Esophagus (tissue), 2 donors: ENCODE data around the gene PRR33. TPM values are rescaled to one million over a fixed set of nuclear protein-coding genes. Genes with fewer than 3 reads are reported as not detected.
"Not testable (repeated sequence)": the region's sequence is repeated elsewhere in the genome, so short reads cannot be mapped to it uniquely, and the experiment has no call there.

Experiments used
- H3K27ac ChIP-seq, 2 donors: one replicate each; pipeline ENCODE4 v1.5.1; 2013; ENCODE audit warnings: low read depth in 2 of 2, mild to moderate bottlenecking in 2 of 2, inconsistent platforms in 1 of 2, low read length in 1 of 2, moderate library complexity in 1 of 2
- H3K27me3 ChIP-seq, 2 donors: one replicate each; pipeline ENCODE4 v1.6.1; 2013; ENCODE audit warnings: low read length in 2 of 2, control low read depth in 1 of 2, mild to moderate bottlenecking in 1 of 2; ENCODE audit not compliant: insufficient read depth in 2 of 2, control insufficient read depth in 1 of 2
- H3K36me3 ChIP-seq, 2 donors: one replicate each; pipeline ENCODE4 v1.6.1; 2013; ENCODE audit warnings: low read length in 1 of 2; ENCODE audit not compliant: control insufficient read depth in 2 of 2, insufficient read depth in 2 of 2
- H3K4me1 ChIP-seq, 2 donors: one replicate each; pipeline ENCODE4 v1.6.1; 2013; ENCODE audit warnings: low read length in 1 of 2; ENCODE audit not compliant: control insufficient read depth in 2 of 2, insufficient read depth in 2 of 2
- H3K4me3 ChIP-seq, 2 donors: one replicate each; pipeline ENCODE4 v1.5.1; 2013; ENCODE audit warnings: low read length in 2 of 2, mild to moderate bottlenecking in 2 of 2, low read depth in 1 of 2, moderate library complexity in 1 of 2
- H3K9me3 ChIP-seq, 2 donors: one replicate each; pipeline ENCODE4 v1.6.1; 2013; ENCODE audit warnings: mild to moderate bottlenecking in 2 of 2, low read depth in 1 of 2, low read length in 1 of 2, moderate library complexity in 1 of 2; ENCODE audit not compliant: control insufficient read depth in 2 of 2, insufficient read depth in 1 of 2
- WGBS, 2 donors: extraction: QIAGEN DNeasy Blood & Tissue Kit; methylation state at CpG; one replicate each; pipeline ENCODE4 v1.1.7; 2013; 5-methylcytosine and 5-hydroxymethylcytosine counted together
- polyA plus RNA-seq, 2 donors: library from polyadenylated mRNA; stranded (reverse); fragments of 200-250 nt; gene quantifications; one replicate each; pipeline ENCODE4 v1.2.3, GENCODE V29; 2013
- donor health status: healthy with polysubstance abuse.
- donor health status: Bipolar disorder and iron deficiency.

PRR33 gene
- polyA plus RNA-seq, 2 donors, result 0.02 to 0.43 TPM

DNA sequence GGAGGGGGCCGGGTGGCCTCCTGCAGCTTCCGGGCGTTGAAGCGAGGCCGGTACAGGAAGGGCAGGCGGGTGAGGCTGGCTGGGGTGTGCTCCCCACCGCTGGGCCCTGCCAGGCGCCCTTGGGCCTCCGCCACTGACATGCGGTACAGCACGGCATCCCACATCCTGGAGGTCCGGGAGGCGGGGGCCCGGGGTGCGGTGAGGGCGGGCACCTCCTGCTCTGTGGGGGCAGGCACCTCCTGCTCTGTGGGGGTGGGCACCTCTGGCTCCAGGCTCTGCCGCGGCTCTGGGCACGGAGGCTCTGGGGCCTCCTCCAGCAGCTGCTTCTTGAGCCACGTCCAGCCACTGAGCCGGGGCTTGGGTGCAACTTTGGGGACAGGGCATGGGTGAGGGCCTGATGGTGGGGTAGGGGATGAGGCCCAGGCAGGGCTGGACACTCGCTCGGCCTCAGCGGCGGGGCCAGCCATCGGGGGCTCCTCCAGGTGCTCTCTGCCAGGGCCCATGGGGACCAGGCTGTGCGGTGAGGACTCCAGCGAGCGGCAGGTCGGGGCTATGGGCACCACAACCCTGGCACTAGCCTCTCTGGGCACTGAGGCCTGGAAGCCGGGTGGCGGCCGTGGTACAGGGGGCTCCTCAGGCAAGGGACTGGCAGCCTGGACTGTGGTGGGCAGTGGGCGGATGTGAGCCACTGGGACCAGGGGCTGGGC is 2.3 kb downstream of the PRR33 start:
- WGBS, 2 donors, result 68 to 70% methylated on average over 34 of the region's 34 CpGs
- Histone ChIP-seq H3K4me3 (no peak overlapping the region), H3K27me3 (no peaks in the 10 kb centered on the region), H3K27ac (peak overlapping the region in 1 of 2 donors; percentile 29), H3K4me1 (peaks cover 2 to 5% of the 10 kb centered on the region in 2 donors), H3K9me3 (no peaks in the 10 kb centered on the region), H3K36me3 (peaks cover 0 to 18% of the 10 kb centered on the region in 2 donors)

DNA sequence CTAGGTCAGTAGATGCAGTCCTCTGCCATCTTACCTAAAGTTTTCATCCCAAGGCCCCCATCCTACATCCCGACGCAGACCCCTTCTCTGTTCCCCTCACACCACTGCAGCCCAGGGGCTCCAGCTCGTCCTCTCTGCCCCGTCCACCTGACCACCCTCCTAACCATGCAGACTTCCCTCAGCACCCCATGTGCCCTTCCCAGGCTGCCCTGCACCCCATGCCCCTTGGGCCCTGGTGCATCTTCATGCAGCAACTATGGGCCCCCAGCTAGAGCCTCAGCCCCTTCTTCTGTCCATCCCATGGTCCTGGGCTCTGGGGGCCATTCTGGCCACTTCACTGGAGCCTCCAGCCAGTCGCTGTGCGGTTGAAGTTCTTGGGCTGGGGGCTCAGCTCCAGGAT is 2.9 kb downstream of the PRR33 start:
- H3K27ac ChIP-seq, result peak overlapping the region in 1 of 2 donors; percentile 29
- H3K27me3 ChIP-seq, result no peaks in the 10 kb centered on the region
- H3K9me3 ChIP-seq, result no peaks in the 10 kb centered on the region
- peaks cover 2 to 5% of the 10 kb centered on the region in 2 donors for H3K4me1 ChIP-seq
- H3K36me3 ChIP-seq, result peaks cover 0 to 23% of the 10 kb centered on the region in 2 donors
- no peak overlapping the region for H3K4me3 ChIP-seq
- 79 to 85% methylated on average over 6 of the region's 6 CpGs for WGBS, 2 donors

DNA sequence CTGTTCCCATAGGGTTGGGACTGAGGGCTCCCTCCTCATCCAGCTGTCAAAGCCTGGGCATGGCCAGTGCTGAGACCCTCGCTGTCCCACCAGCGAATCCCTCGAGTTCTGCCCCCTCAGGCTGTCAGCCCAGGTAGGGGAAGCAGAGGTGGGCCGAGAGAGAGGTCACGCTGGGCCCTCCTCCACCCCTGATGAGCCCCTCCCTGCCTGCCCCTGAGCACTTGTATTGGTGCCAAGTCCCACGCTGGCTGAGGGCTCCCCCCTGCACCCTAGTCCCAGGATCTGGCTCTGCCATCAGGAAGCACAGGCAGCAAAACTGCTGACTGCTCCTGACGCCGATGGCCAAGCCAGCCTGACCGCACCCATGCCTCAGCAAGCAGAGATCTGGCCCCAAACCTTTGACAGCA is 3.3 kb downstream of the PRR33 start:
- Histone ChIP-seq H3K36me3 (peaks cover 0 to 23% of the 10 kb centered on the region in 2 donors), H3K27me3 (no peaks in the 10 kb centered on the region), H3K4me1 (peaks cover 2 to 5% of the 10 kb centered on the region in 2 donors), H3K27ac (peak overlapping the region in 1 of 2 donors; percentile 29), H3K4me3 (no peak overlapping the region), H3K9me3 (no peaks in the 10 kb centered on the region)
- WGBS, 2 donors, result 51 to 54% methylated on average over 8 to 9 of the region's 9 CpGs

DNA sequence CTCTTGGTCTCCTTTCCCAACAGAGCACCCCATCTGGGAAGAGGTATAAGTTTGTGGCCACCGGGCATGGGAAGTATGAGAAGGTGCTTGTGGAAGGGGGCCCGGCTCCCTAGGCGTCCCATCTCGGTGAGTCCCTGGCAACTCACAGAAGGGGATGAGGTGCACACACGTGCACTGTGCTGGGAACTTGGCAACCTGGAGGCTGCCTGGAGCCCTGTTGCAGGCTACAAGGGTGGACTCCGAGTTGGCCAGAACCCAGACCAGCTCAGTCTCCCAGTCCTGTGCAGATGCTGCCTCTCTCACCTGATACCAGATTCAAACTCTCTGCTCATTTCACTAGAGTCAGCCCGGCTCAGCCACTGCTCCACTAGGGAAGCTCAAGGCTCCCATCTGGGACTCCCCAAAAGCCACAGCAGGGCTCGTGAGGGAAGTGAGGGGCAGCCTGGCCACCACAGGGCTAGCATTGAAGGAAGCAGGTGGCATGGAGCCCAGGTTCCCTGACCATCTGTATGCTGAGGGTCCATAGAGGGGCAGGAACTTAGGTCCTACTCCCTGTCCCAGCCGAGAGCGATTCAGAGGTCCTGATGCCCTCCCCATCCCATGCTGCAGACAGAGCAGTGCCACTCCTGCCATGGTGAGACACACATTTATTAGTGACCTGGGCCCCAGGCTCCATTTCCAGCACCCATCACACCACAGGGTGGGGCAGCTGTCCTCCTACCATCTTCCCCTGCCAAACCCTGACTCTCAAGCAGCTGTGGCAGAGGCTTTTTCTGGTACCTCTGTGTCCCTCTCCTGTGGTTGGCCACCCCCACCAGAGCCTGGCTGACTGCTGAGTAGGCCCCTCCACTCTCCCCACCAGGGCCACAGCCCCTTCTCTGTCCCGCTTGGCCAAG is 4.0 kb downstream of the PRR33 start:
- Histone ChIP-seq H3K27me3 (no peaks in the 10 kb centered on the region), H3K4me3 (no peak overlapping the region), H3K36me3 (peaks cover 0 to 26% of the 10 kb centered on the region in 2 donors), H3K9me3 (no peaks in the 10 kb centered on the region), H3K4me1 (peaks cover 2 to 5% of the 10 kb centered on the region in 2 donors), H3K27ac (no peak overlapping the region)
- WGBS, 2 donors, result 82 to 83% methylated on average over 11 of the region's 11 CpGs

DNA sequence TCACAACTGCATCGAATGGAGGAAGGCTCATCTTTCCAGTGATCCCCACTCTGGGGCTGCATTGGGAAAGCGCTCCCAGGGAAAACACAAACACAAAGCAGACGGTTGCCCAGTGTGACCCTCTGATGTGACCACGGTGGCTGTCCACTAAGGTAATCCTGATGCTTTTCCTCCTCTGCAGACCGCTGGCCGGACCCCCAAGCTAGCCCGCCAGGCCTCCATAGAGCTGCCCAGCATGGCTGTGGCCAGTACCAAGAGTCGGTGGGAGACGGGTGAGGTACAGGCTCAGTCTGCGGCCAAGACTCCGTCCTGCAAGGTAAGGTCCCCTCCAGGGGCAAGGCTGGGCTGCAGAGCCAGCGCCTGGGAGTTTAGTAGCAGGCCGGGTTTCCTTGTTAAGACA is 5.1 kb downstream of the PRR33 start:
- H3K27ac ChIP-seq, H3K9me3 ChIP-seq, H3K4me3 ChIP-seq, H3K27me3 ChIP-seq: not testable (repeated sequence)
- peaks cover 0 to 26% of the 10 kb centered on the region in 2 donors for H3K36me3 ChIP-seq
- H3K4me1 ChIP-seq, result peaks cover 5 to 10% of the 10 kb centered on the region in 2 donors
- WGBS, 2 donors, result 88 to 92% methylated on average over 13 of the region's 13 CpGs

DNA sequence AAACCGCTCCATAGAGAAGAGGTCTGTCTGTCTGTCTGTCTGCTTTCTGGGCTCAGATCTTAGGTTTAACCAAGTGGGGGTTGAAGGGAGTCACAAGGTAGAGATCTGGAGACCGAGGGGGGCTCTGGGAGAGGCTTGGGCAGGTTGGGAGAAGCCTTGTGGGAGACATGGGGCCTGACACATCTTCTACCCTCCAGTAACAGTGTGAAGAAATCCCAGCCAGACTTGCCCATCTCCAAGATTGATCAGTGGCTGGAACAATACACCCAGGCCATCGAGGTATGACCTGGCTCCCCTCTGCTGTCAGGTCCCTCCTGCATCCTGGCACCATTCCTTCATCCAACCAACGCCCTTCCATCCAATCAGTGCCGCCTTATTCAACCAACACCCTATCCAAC is 7.4 kb downstream of the PRR33 start:
- Histone ChIP-seq H3K9me3 (no peaks in the 10 kb centered on the region), H3K27me3 (no peaks in the 10 kb centered on the region), H3K4me3 (no peak overlapping the region), H3K36me3 (peaks cover 0 to 29% of the 10 kb centered on the region in 2 donors), H3K4me1 (peaks cover 5 to 11% of the 10 kb centered on the region in 2 donors), H3K27ac (no peak overlapping the region)
- WGBS, 2 donors, result 90 to 92% methylated on average over 5 of the region's 5 CpGs

DNA sequence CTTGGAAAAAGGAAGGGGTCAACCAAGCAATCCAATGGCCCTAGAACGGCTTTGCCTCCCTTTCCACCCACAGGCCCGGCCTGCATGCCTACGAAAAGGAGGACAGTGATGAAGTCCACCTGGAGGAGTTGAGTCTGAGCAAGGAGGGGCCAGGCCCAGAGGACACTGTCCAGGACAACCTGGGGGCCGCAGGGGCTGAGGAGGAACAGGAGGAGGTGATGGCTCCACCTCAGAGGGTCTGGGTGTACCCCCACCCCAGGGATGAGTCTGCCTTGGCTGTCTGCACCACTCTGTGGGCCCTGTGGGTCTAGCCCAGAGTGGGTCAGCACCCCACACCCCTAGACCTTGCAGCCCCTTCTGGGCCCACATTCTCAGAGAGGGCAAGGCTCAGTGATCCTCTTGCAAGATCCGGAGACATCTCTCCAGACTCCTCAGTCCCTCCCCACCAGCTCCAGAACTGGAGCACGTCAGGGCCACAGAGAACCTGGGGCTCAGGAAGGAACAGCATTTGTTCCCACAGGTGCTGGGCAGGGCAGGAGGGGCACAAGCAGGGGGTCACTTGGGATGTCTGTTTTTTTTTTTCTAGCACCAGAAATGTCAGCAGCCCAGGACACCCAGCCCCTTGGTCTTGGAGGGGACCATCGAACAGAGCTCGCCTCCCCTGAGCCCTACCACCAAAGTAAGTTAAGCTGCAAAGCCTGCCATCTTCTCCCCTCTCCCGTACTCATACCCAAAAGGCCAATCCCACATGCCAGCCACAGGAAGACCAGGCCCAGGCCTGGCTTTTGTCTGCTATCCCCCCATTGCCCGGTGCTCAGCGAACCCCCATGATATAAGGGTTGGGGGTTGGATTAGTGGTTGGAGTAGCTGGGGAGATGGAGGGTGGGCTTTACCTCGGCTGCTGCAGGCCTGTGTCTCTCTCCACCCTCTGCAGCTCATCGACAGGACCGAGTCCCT is 8.1 kb downstream of the PRR33 start:
- Histone ChIP-seq H3K27ac (no peak overlapping the region), H3K27me3 (no peaks in the 10 kb centered on the region), H3K4me1 (peaks cover 3 to 9% of the 10 kb centered on the region in 2 donors), H3K36me3 (peaks cover 0 to 29% of the 10 kb centered on the region in 2 donors), H3K9me3 (no peaks in the 10 kb centered on the region), H3K4me3 (no peak overlapping the region)
- 89 to 91% methylated on average over 14 of the region's 14 CpGs for WGBS, 2 donors

DNA sequence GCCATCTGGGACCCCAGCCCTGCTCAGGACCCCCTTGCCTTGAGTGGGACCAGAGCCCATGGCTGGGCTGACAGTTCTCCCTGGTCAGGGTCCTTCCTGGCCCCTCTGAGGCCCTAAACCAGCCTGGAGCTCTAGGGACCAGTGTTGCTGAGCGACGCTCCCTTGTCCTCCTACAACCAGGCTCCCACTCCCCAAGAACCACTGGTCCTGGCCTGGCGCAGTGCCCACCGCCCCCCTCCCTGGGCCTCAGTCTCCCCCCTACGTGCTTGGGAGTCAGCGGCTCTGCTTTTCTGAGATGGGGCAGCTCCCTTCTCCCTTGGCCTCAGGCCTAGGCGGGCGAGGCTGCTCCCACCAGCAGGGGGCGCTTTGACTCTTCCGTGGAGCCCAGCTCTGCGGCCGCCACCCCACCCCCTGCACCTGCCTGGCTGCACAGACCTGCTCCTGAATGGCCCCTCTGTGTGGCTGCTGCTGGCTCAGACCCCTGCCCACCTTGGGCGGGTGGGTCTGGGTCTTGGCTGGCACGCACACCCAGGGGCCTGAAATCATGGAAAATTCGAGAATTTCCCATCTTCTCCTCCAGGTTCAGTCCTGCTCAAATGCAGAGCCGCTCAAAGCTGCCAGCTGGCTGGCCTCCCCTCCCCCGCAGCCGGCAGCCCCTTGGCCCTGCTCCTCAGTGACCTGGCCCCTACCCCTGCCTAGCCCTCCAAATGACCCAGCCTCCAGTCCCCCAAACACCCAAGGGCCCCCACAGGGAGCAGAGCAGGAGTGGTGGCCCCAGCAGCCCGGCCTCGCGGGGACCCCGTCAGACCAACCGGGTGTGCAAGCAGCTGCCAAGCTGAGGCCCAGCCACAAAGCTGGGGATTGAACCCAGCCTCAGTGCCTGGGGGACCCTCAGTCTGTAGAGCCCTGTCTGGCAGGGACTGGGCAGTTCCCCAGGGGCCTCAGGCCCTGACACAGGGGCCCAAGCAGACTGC is 9.1 kb downstream of the PRR33 start:
- Histone ChIP-seq H3K4me3 (no peak overlapping the region), H3K27ac (peak overlapping the region in 1 of 2 donors; percentile 34), H3K4me1 (peaks cover 0 to 17% of the 10 kb centered on the region in 2 donors), H3K27me3 (no peaks in the 10 kb centered on the region), H3K36me3 (peaks cover 0 to 25% of the 10 kb centered on the region in 2 donors), H3K9me3 (no peaks in the 10 kb centered on the region)
- WGBS, 2 donors, result 37 to 38% methylated on average over 22 to 23 of the region's 23 CpGs
